Measurements from ENCODE around the gene GPATCH3.
"Not testable (repeated sequence)": the region's sequence is repeated elsewhere in the genome, so short reads cannot be mapped to it uniquely, and the experiment has no call there.

The GPATCH3 gene

GRCh38 chr1:26900001-26900814 lies at the start of gene GPATCH3:
Gene GPATCH3 (minus strand): TSS chr1:26900467. CDS start chr1:26900442, 25 bp downstream.
- peak; percentile 94 for DNase-seq

GRCh38 chr1:26949926-26950319 lies 49.7 kb upstream of the GPATCH3 start:
- DNase-seq: no peak

GRCh38 chr1:26949266-26949925 lies 49.1 kb upstream of the GPATCH3 start:
- no peak for DNase-seq

GRCh38 chr1:26948725-26949057 lies 48.4 kb upstream of the GPATCH3 start:
- DNase-seq: not testable (repeated sequence)

- DNase-seq: no peak
These were observed 46.0 kb upstream of the GPATCH3 start for GRCh38 chr1:26946270-26946669.

GRCh38 chr1:26945728-26946127 lies 45.5 kb upstream of the GPATCH3 start:
- no peak for DNase-seq

- DNase-seq: no peak
These were observed 44.9 kb upstream of the GPATCH3 start for GRCh38 chr1:26945138-26945537.

- DNase-seq: no peak
These were observed 42.4 kb upstream of the GPATCH3 start for GRCh38 chr1:26942656-26943055.

GRCh38 chr1:26941311-26941710 lies 41.0 kb upstream of the GPATCH3 start:
- no peak for DNase-seq

GRCh38 chr1:26938659-26939025 lies 38.4 kb upstream of the GPATCH3 start:
- no peak for DNase-seq

- DNase-seq: no peak
These were observed 37.9 kb upstream of the GPATCH3 start for GRCh38 chr1:26938004-26938658.

GRCh38 chr1:26936823-26937222 lies 36.6 kb upstream of the GPATCH3 start:
- no peak for DNase-seq

- no peak for DNase-seq
These were observed 32.3 kb upstream of the GPATCH3 start for GRCh38 chr1:26932531-26932930.

GRCh38 chr1:26923711-26924110 lies 23.4 kb upstream of the GPATCH3 start:
- DNase-seq: no peak

- no peak for DNase-seq
These were observed 22.6 kb upstream of the GPATCH3 start for GRCh38 chr1:26922901-26923300.

- no peak for DNase-seq
These were observed 22.1 kb upstream of the GPATCH3 start for GRCh38 chr1:26922431-26922729.

GRCh38 chr1:26921540-26922430 lies 21.5 kb upstream of the GPATCH3 start, which contains the start of gene NUDC:
Gene NUDC (plus strand): TSS chr1:26921743. CDS start chr1:26921849, 106 bp downstream.
- DNase-seq: peak; percentile 98

- DNase-seq: no peak
These were observed 20.9 kb upstream of the GPATCH3 start for GRCh38 chr1:26921126-26921539.

- no peak for DNase-seq
These were observed 15.1 kb upstream of the GPATCH3 start for GRCh38 chr1:26915204-26915842.

GRCh38 chr1:26913754-26914619 lies 13.7 kb upstream of the GPATCH3 start, which contains the start of gene NR0B2:
Gene NR0B2 (minus strand): TSS chr1:26913975. CDS start chr1:26913940, 35 bp downstream.
- peak; percentile 79 for DNase-seq

- DNase-seq: no peak
These were observed 13.1 kb upstream of the GPATCH3 start for GRCh38 chr1:26913389-26913753.

GRCh38 chr1:26912147-26912490 lies 11.9 kb upstream of the GPATCH3 start:
- DNase-seq: no peak

Data from hematopoietic multipotent progenitor cell treated with erythropoietin and hydrocortisone succinate and interleukin-3 and kit ligand, for 8 days (in vitro differentiated cells).